CD8-positive, alpha-beta memory T cell (primary cell): ENCODE data around the gene LTA4H. TPM values are rescaled to one million over a fixed set of nuclear protein-coding genes. Genes with fewer than 3 reads are reported as not detected.

Experiments
- CTCF ChIA-PET: fragments of 350-600 bp; sonication (Branson Sonifier 250); formaldehyde crosslinking; loops from one replicate; lab custom pipeline; 2021; ENCODE audit warnings: antibody characterized with exemption; lab: Charles Lee
- POLR2A ChIA-PET: fragments of 350-600 bp; sonication (Branson Sonifier 250); formaldehyde crosslinking; loops from one replicate; lab custom pipeline; 2021; ENCODE audit warnings: antibody characterized with exemption; lab: Charles Lee
- DNase-seq, 5 donors: peaks; one replicate each; pipeline versions ENCODE4 v3.0.0 to v3.0.0-alpha.2; 2020 to 2022; ENCODE audit warnings: mixed read lengths in 1 of 5
- H3K27ac ChIP-seq: one replicate; pipeline ENCODE4 v1.7.0; 2013; ENCODE audit warnings: low read depth, mild to moderate bottlenecking, low read length, moderate library complexity
- H3K27me3 ChIP-seq: 2 replicates; pipeline ENCODE4 v1.7.0; 2013; ENCODE audit warnings: low read length, mild to moderate bottlenecking; ENCODE audit not compliant: insufficient read depth, poor library complexity, severe bottlenecking
- H3K36me3 ChIP-seq: 2 replicates; pipeline ENCODE4 v1.7.0; 2013; ENCODE audit warnings: mild to moderate bottlenecking, low read length, moderate library complexity; ENCODE audit not compliant: insufficient read depth
- H3K4me1 ChIP-seq: 2 replicates; pipeline ENCODE4 v1.7.0; 2013; ENCODE audit warnings: mild to moderate bottlenecking, low read length, moderate library complexity; ENCODE audit not compliant: insufficient read depth
- H3K4me3 ChIP-seq: 2 replicates; pipeline ENCODE4 v1.7.0; 2013; ENCODE audit warnings: mild to moderate bottlenecking, low read length
- H3K9me3 ChIP-seq: 2 replicates; pipeline ENCODE4 v1.7.0; 2013; ENCODE audit warnings: mild to moderate bottlenecking, low read length
- H3K27ac Mint-ChIP-seq, 8 donors: one replicate each; pipeline ENCODE4 v1.8.0; 2020 to 2021; ENCODE audit warnings: mixed read lengths in 8 of 8, mild to moderate bottlenecking in 6 of 8, inconsistent platforms in 3 of 8, moderate library complexity in 3 of 8
- H3K27me3 Mint-ChIP-seq, 2 donors: one replicate each; pipeline ENCODE4 v1.8.0; 2020 to 2021; ENCODE audit warnings: mixed read lengths in 2 of 2, mild to moderate bottlenecking in 1 of 2, moderate library complexity in 1 of 2
- H3K36me3 Mint-ChIP-seq, 3 donors: one replicate each; pipeline ENCODE4 v1.8.0; 2020 to 2021; ENCODE audit warnings: mixed read lengths in 3 of 3, inconsistent platforms in 1 of 3, mild to moderate bottlenecking in 1 of 3
- H3K4me1 Mint-ChIP-seq, 3 donors: one replicate each; pipeline ENCODE4 v1.8.0; 2020 to 2021; ENCODE audit warnings: mixed read lengths in 3 of 3, inconsistent platforms in 1 of 3, mild to moderate bottlenecking in 1 of 3
- H3K4me3 Mint-ChIP-seq, 7 donors: one replicate each; pipeline ENCODE4 v1.8.0; 2020 to 2021; ENCODE audit warnings: mixed read lengths in 7 of 7, mild to moderate bottlenecking in 6 of 7, moderate library complexity in 4 of 7, inconsistent platforms in 2 of 7
- H3K9me3 Mint-ChIP-seq, 5 donors: one replicate each; pipeline ENCODE4 v1.8.0; 2020 to 2022; ENCODE audit warnings: mixed read lengths in 5 of 5, mild to moderate bottlenecking in 3 of 5, moderate library complexity in 2 of 5, inconsistent platforms in 1 of 5
- polyA plus RNA-seq: library from polyadenylated mRNA; unstranded; fragments of 300-500 nt; fragmentation: Illumina TruSeq; gene quantifications from one replicate; pipeline ENCODE4 v1.2.3, GENCODE V29; 2021
- total RNA-seq, 2 experiments: library from RNA; stranded (reverse); gene quantifications; one replicate each; pipeline ENCODE4 v1.2.3, GENCODE V29; 2021

LTA4H gene
- total and polyA plus RNA-seq, 3 experiments from 2014 or later: 58.8 to 63.7 (median 61.4) TPM

- Mint-ChIP-seq H3K27me3 (no peaks in the 10 kb centered on the region), H3K9me3 (no peaks in the 10 kb centered on the region), H3K36me3 (peaks cover 0 to 2% (median 1%) of the 10 kb centered on the region in 3 donors), H3K27ac (no peak overlapping the region), H3K4me3 (no peak overlapping the region), H3K4me1 (no peaks in the 10 kb centered on the region)
- ChIA-PET CTCF (interaction anchor here (1.0 to 3.6 kb wide), 2 partner anchors 8 to 10 kb away, joined by 4 to 19 read pairs; no protein-coding TSS in a partner anchor), POLR2A (interaction anchor here (1.0 kb wide), 1 partner anchor 48 kb away, joined by 4 read pairs; the partner anchor contains the start of gene CCDC38)
- no peaks in the 10 kb centered on the region for H3K9me3 ChIP-seq
- no peak overlapping the region for H3K4me3 ChIP-seq
- no peaks in the 10 kb centered on the region for H3K27me3 ChIP-seq
- DNase-seq: no peak
- H3K4me1 ChIP-seq: no peaks in the 10 kb centered on the region
- H3K36me3 ChIP-seq: no peaks in the 10 kb centered on the region
- no peak overlapping the region for H3K27ac ChIP-seq
These were observed 45.3 kb downstream of the LTA4H start for GRCh38 chr12:95990136-95990535.

GRCh38 chr12:95989504-95990123 lies 45.8 kb downstream of the LTA4H start:
- no peaks in the 10 kb centered on the region for H3K9me3 Mint-ChIP-seq
- ChIA-PET POLR2A (interaction anchor here (1.0 kb wide), 1 partner anchor 47 kb away, joined by 4 read pairs; the partner anchor contains the start of gene CCDC38), CTCF (interaction anchor here (1.0 to 3.6 kb wide), 2 partner anchors 9 to 11 kb away, joined by 4 to 19 read pairs; no protein-coding TSS in a partner anchor)
- H3K27me3 ChIP-seq: no peaks in the 10 kb centered on the region
- H3K4me1 Mint-ChIP-seq: no peaks in the 10 kb centered on the region
- no peak overlapping the region for H3K4me3 Mint-ChIP-seq
- no peaks in the 10 kb centered on the region for H3K9me3 ChIP-seq
- H3K36me3 ChIP-seq: no peaks in the 10 kb centered on the region
- H3K27ac ChIP-seq: no peak overlapping the region
- H3K4me1 ChIP-seq: no peaks in the 10 kb centered on the region
- no peak for DNase-seq
- H3K27ac Mint-ChIP-seq: no peak overlapping the region
- H3K36me3 Mint-ChIP-seq: no peaks in the 10 kb centered on the region
- H3K4me3 ChIP-seq: no peak overlapping the region
- no peaks in the 10 kb centered on the region for H3K27me3 Mint-ChIP-seq

- no peaks in the 10 kb centered on the region for H3K9me3 ChIP-seq
- Mint-ChIP-seq H3K4me3 (no peak overlapping the region), H3K27me3 (no peaks in the 10 kb centered on the region), H3K9me3 (no peaks in the 10 kb centered on the region), H3K4me1 (no peaks in the 10 kb centered on the region), H3K36me3 (no peaks in the 10 kb centered on the region), H3K27ac (no peak overlapping the region)
- no peak for DNase-seq
- no peak overlapping the region for H3K27ac ChIP-seq
- POLR2A ChIA-PET: no interaction called here
- CTCF ChIA-PET: interaction anchor here (3.6 kb wide), 1 partner anchor 10 kb away, joined by 19 read pairs; no protein-coding TSS in a partner anchor
- H3K4me3 ChIP-seq: no peak overlapping the region
- no peaks in the 10 kb centered on the region for H3K36me3 ChIP-seq
- H3K4me1 ChIP-seq: no peaks in the 10 kb centered on the region
- no peaks in the 10 kb centered on the region for H3K27me3 ChIP-seq
These were observed 46.7 kb downstream of the LTA4H start for GRCh38 chr12:95988506-95989275.

GRCh38 chr12:95986635-95987570 lies 48.5 kb downstream of the LTA4H start:
- Mint-ChIP-seq H3K27me3 (no peaks in the 10 kb centered on the region), H3K4me3 (no peak overlapping the region), H3K9me3 (no peaks in the 10 kb centered on the region), H3K4me1 (no peaks in the 10 kb centered on the region), H3K36me3 (no peaks in the 10 kb centered on the region), H3K27ac (no peak overlapping the region)
- Histone ChIP-seq H3K27ac (no peak overlapping the region), H3K9me3 (no peaks in the 10 kb centered on the region), H3K4me1 (no peaks in the 10 kb centered on the region), H3K27me3 (no peaks in the 10 kb centered on the region), H3K36me3 (no peaks in the 10 kb centered on the region), H3K4me3 (no peak overlapping the region)
- ChIA-PET POLR2A (no interaction called here), CTCF (interaction anchor here (1.5 to 3.6 kb wide), 2 partner anchors 12 to 21 kb away, joined by 3 to 19 read pairs; no protein-coding TSS in a partner anchor)
- DNase-seq: no peak

GRCh38 chr12:95984682-95985081 lies 50.7 kb downstream of the LTA4H start:
- H3K4me3 ChIP-seq: no peak overlapping the region
- no peak overlapping the region for H3K27ac ChIP-seq
- no peaks in the 10 kb centered on the region for H3K36me3 ChIP-seq
- H3K4me1 ChIP-seq: no peaks in the 10 kb centered on the region
- ChIA-PET POLR2A (no interaction called here), CTCF (interaction anchor here (1.6 kb wide), 1 partner anchor 14 kb away, joined by 7 read pairs; no protein-coding TSS in a partner anchor)
- DNase-seq: no peak
- Mint-ChIP-seq H3K27me3 (no peaks in the 10 kb centered on the region), H3K9me3 (no peaks in the 10 kb centered on the region), H3K4me3 (no peak overlapping the region), H3K4me1 (no peaks in the 10 kb centered on the region), H3K27ac (no peak overlapping the region), H3K36me3 (no peaks in the 10 kb centered on the region)
- H3K9me3 ChIP-seq: no peaks in the 10 kb centered on the region
- H3K27me3 ChIP-seq: no peaks in the 10 kb centered on the region

GRCh38 chr12:95982602-95983001 lies 52.8 kb downstream of the LTA4H start:
- Mint-ChIP-seq H3K4me3 (no peak overlapping the region), H3K9me3 (no peaks in the 10 kb centered on the region), H3K27ac (no peak overlapping the region), H3K4me1 (no peaks in the 10 kb centered on the region), H3K36me3 (no peaks in the 10 kb centered on the region), H3K27me3 (no peaks in the 10 kb centered on the region)
- Histone ChIP-seq H3K4me3 (no peak overlapping the region), H3K36me3 (no peaks in the 10 kb centered on the region), H3K27ac (no peak overlapping the region), H3K27me3 (no peaks in the 10 kb centered on the region), H3K9me3 (no peaks in the 10 kb centered on the region), H3K4me1 (no peaks in the 10 kb centered on the region)
- no peak for DNase-seq
- POLR2A ChIA-PET: no interaction called here
- CTCF ChIA-PET: no interaction called here

GRCh38 chr12:95980437-95980836 lies 55.0 kb downstream of the LTA4H start:
- DNase-seq: no peak
- POLR2A ChIA-PET: no interaction called here
- no peak overlapping the region for H3K4me3 ChIP-seq
- Mint-ChIP-seq H3K4me3 (no peak overlapping the region), H3K27me3 (no peaks in the 10 kb centered on the region), H3K4me1 (no peaks in the 10 kb centered on the region), H3K27ac (no peak overlapping the region), H3K9me3 (no peaks in the 10 kb centered on the region), H3K36me3 (no peaks in the 10 kb centered on the region)
- CTCF ChIA-PET: no interaction called here
- no peaks in the 10 kb centered on the region for H3K4me1 ChIP-seq
- H3K9me3 ChIP-seq: no peaks in the 10 kb centered on the region
- H3K27me3 ChIP-seq: no peaks in the 10 kb centered on the region
- H3K27ac ChIP-seq: no peak overlapping the region
- H3K36me3 ChIP-seq: no peaks in the 10 kb centered on the region
